Measurements from ENCODE around the gene FURIN. TPM values are rescaled to one million over a fixed set of nuclear protein-coding genes. Genes with fewer than 3 reads are reported as not detected.
A peak's percentile ranks its signal among the peaks of the same experiment; 100 is the strongest.

The FURIN gene
- total and polyA plus RNA-seq, 2 of the 4 experiments (the other 2 are of a cell fraction) = 34.8 to 54.3 TPM

- Histone ChIP-seq H3K9ac (ENCODE audit: low read depth, low read length) (no peak overlapping the region), H3K56ac (ENCODE audit: extremely low read depth, insufficient read depth, low read length) (no peak overlapping the region), H4K20me1 (ENCODE audit: insufficient read depth, low read length) (no peaks in the 10 kb centered on the region), H3K14ac (replicated peaks; ENCODE audit: low read depth, low read length) (no peak overlapping the region), H4K91ac (ENCODE audit: insufficient read depth, low read depth, low read length) (no peak overlapping the region), H3K79me1 (ENCODE audit: low read depth in 1 of 2, low read length in 2 of 2) (no peaks in the 10 kb centered on the region), H3K27ac (ENCODE audit: insufficient read depth, low read length) (no peak overlapping the region), H3K4ac (ENCODE audit: low read depth, low read length) (no peak overlapping the region), H2AFZ (replicated peaks; ENCODE audit: low read length, poor library complexity) (no peak overlapping the region), H3K9me1 (ENCODE audit: insufficient read depth, low read length) (peaks cover 3% of the 10 kb centered on the region; the same call in 1 of the 2 replicates), H4K8ac (ENCODE audit: low read depth in 2 of 2, low read length in 2 of 2) (no peak overlapping the region), H2BK5ac (ENCODE audit: low read depth, low read length, poor library complexity, severe bottlenecking) (no peak overlapping the region), H3K27me3 (ENCODE audit: control insufficient read depth, insufficient read depth, low read length) (no peaks in the 10 kb centered on the region; the same call in 1 of the 2 replicates), H3K18ac (ENCODE audit: low read depth, low read length) (no peak overlapping the region), H2BK120ac (ENCODE audit: low read depth, low read length) (no peak overlapping the region), H2BK20ac (ENCODE audit: low read depth, low read length) (no peak overlapping the region), H3K23ac (ENCODE audit: low read depth, low read length) (no peak overlapping the region), H3K4me1 (ENCODE audit: control insufficient read depth, insufficient read depth, low read length) (peaks cover 6% of the 10 kb centered on the region), H4K5ac (ENCODE audit: low read depth, low read length) (no peak overlapping the region), H2AK5ac (ENCODE audit: low read depth, low read length) (no peak overlapping the region), H3K4me2 (ENCODE audit: low read depth, low read length) (no peak overlapping the region), H3K9me3 (ENCODE audit: control insufficient read depth, insufficient read depth, low read length) (no peaks in the 10 kb centered on the region), H3K36me3 (ENCODE audit: control insufficient read depth, insufficient read depth, low read length) (no peaks in the 10 kb centered on the region), H3K4me3 (ENCODE audit: insufficient read depth, low read depth, low read length) (no peak overlapping the region), H2BK15ac (ENCODE audit: low read depth, low read length) (no peak overlapping the region), H2AK9ac (replicated peaks; ENCODE audit: low read depth, low read length, poor library complexity) (no peak overlapping the region)
- ChIA-PET CTCF (no interaction called here), POLR2A (ENCODE audit: unreplicated experiment) (no interaction called here)
- no peak for ATAC-seq (ENCODE audit: low read depth)
- no peak for DNase-seq
- in situ Hi-C loops (cut with MboI; ENCODE audit: low sequenced_read_pairs) = no loop called here
- intact Hi-C loops (cut with micrococcal nuclease) = no loop called here
- BruUV-seq (replicated peaks) = no TSS peak
- WGBS, 2 experiments (ENCODE audit: extremely low coverage in 2 of 2, insufficient read length in 1 of 2) = no CpG with 5 or more reads among the region's 6 CpGs
- dilution Hi-C loops (cut with HindIII; ENCODE audit: low sequenced_read_pairs, unreplicated experiment) = no loop called here
- TF ChIP-seq MAFK (IDR thresholded peaks at IDR 0.05; ENCODE audit: low read depth, low read length) (peak; percentile 41), MAZ (IDR thresholded peaks at IDR 0.05; ENCODE audit: borderline replicate concordance, low read depth, low read length) (no peak)
Measured at GRCh38 chr15:90862487-90862886, 5.9 kb upstream of the FURIN start.

All from IMR-90 (cell line).